ENCODE results near the gene ATG4D. TPM values are rescaled to one million over a fixed set of nuclear protein-coding genes. Genes with fewer than 3 reads are reported as not detected.
A peak's percentile ranks its signal among the peaks of the same experiment; 100 is the strongest.
"Not testable (repeated sequence)": the region's sequence is repeated elsewhere in the genome, so short reads cannot be mapped to it uniquely, and the experiment has no call there.

Gene ATG4D
- total RNA-seq, 4 donors from 2014 or later = 18.4 to 35.6 (median 24.9) TPM

GRCh38 chr19:10567656-10568055 is 24.0 kb downstream of the ATG4D start:
- TF ChIP-seq EP300 (IDR thresholded peaks at IDR 0.05) = no peak
- TF ChIP-seq POLR2AphosphoS5 (IDR thresholded peaks at IDR 0.05) = no peak
- no peak for TF ChIP-seq POLR2A (IDR thresholded peaks at IDR 0.05)
- Histone ChIP-seq H3K27me3 (peaks cover 3% of the 10 kb centered on the region), H3K27ac (peak overlapping the region in 3 of 4 donors; percentile 92 to 93 (median 92)), H3K4me1 (peaks cover 0 to 59% (median 28%) of the 10 kb centered on the region in 3 donors), H3K4me3 (peak overlapping the region in 1 of 2 donors; percentile 95), H3K9me3 (no peaks in the 10 kb centered on the region), H3K36me3 (peaks cover 0 to 10% of the 10 kb centered on the region in 2 donors)
- WGBS, 2 donors (ENCODE audit: low coverage in 1 of 2) = 19 to 46% methylated on average over 4 of the region's 5 CpGs
- ATAC-seq = no peak

GRCh38 chr19:10568062-10568825 is 24.5 kb downstream of the ATG4D start:
- Histone ChIP-seq H3K36me3 (peaks cover 0 to 4% of the 10 kb centered on the region in 2 donors), H3K9me3 (no peaks in the 10 kb centered on the region), H3K27me3 (peaks cover 4% of the 10 kb centered on the region), H3K4me1 (peaks cover 0 to 60% (median 28%) of the 10 kb centered on the region in 3 donors), H3K4me3 (peak overlapping the region; percentile 39 to 95), H3K27ac (peak overlapping the region in 3 of 4 donors; percentile 92 to 93 (median 92))
- ATAC-seq = no peak
- TF ChIP-seq, protein P1, sequence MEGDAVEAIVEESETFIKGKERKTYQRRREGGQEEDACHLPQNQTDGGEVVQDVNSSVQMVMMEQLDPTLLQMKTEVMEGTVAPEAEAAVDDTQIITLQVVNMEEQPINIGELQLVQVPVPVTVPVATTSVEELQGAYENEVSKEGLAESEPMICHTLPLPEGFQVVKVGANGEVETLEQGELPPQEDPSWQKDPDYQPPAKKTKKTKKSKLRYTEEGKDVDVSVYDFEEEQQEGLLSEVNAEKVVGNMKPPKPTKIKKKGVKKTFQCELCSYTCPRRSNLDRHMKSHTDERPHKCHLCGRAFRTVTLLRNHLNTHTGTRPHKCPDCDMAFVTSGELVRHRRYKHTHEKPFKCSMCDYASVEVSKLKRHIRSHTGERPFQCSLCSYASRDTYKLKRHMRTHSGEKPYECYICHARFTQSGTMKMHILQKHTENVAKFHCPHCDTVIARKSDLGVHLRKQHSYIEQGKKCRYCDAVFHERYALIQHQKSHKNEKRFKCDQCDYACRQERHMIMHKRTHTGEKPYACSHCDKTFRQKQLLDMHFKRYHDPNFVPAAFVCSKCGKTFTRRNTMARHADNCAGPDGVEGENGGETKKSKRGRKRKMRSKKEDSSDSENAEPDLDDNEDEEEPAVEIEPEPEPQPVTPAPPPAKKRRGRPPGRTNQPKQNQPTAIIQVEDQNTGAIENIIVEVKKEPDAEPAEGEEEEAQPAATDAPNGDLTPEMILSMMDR (IDR thresholded peaks at IDR 0.05) = no peak
- TF ChIP-seq POLR2AphosphoS5 (IDR thresholded peaks at IDR 0.05) = no peak
- TF ChIP-seq EP300 (IDR thresholded peaks at IDR 0.05) = no peak
- no peak for TF ChIP-seq POLR2A (IDR thresholded peaks at IDR 0.05)
- WGBS, 2 donors (ENCODE audit: low coverage in 1 of 2) = no CpG with 5 or more reads among the region's 58 CpGs

DNA sequence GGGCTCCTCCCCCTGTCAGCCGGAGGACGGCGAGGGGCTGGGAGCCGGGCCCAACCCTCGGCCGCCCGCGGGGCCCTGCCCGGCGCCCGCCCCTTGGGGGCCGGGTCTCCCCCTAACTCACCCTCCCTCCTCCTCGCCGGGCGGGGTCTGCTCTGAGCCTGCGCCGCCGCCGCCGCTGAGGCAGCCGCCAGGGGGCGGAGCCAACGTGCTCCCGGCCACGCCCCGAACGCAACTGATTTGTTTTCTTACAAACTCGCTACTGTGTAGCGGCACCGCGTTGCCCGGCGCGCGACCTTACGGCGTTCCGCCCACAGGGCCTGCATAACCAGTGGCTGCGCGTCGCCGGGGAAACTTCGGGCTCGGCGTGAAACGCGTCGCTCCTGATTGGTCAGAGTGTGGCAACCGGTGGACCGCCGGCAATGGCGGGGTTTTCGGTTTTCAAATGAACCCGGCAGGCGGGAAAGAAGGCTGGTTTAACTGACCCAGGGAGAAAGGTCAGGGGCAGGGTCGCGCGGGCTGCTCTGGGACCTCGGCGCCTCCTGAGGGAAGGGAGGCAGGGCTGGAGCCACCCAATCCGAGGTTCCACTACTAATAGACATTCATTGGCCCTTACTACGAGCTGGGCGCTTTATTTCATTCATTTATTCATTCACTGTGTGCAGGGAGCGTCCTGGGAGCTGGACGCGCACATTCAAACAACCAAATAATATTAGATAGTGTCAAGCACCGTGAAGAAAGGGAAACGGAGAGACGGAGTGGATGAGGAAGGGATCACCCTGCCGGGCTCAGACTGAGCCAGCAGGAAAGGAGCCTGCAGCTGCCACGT is 25.3 kb downstream of the ATG4D start, which contains the start of gene CDKN2D:
CDKN2D (minus strand) TSS at position 154 of the 826 bp plus-strand sequence. CDS start 326 bp downstream, outside the sequence.
- peaks cover 0 to 58% (median 28%) of the 10 kb centered on the region in 3 donors for H3K4me1 ChIP-seq

GRCh38 chr19:10573793-10574192 is 30.1 kb downstream of the ATG4D start:
- ATAC-seq, H3K27ac ChIP-seq, H3K4me3 ChIP-seq, H3K36me3 ChIP-seq, H3K9me3 ChIP-seq, H3K27me3 ChIP-seq: not testable (repeated sequence)
- 100% methylated on average over 3 of the region's 6 CpGs; no CpG with 5 or more reads in 1 of the 2 donors for WGBS, 2 donors (ENCODE audit: low coverage in 1 of 2)
- peaks cover 0 to 20% (median 9%) of the 10 kb centered on the region in 3 donors for H3K4me1 ChIP-seq

More for the DNA sequence above, 25.3 kb downstream of the ATG4D start, which contains the start of gene CDKN2D:
- H3K4me3 ChIP-seq = peak within 1 kb of the TSS; percentile 39 to 95
- H3K36me3 ChIP-seq = no peaks in the 10 kb centered on the region
- peak within 1 kb of the TSS in 3 of 4 donors; percentile 92 to 93 (median 92) for H3K27ac ChIP-seq
- no peaks in the 10 kb centered on the region for H3K9me3 ChIP-seq
- TF ChIP-seq POLR2AphosphoS5 (IDR thresholded peaks at IDR 0.05) = peak; percentile 70
- TF ChIP-seq EP300 (IDR thresholded peaks at IDR 0.05) = no peak
- TF ChIP-seq, protein P1 (IDR thresholded peaks at IDR 0.05) = peak in 3 of 4 experiments; percentile 58 to 87 (median 64)
- peak; percentile 65 to 76 for TF ChIP-seq POLR2A (IDR thresholded peaks at IDR 0.05)
- peak; percentile 91 for ATAC-seq
- peaks cover 4% of the 10 kb centered on the region for H3K27me3 ChIP-seq
- 0 to 1% methylated on average over 10 to 13 of the region's 71 CpGs for WGBS, 2 donors (ENCODE audit: low coverage in 1 of 2)

GRCh38 chr19:10574462-10574861 is 30.8 kb downstream of the ATG4D start:
- ATAC-seq = no peak
- peaks cover 4% of the 10 kb centered on the region for H3K27me3 ChIP-seq
- WGBS, 2 donors (ENCODE audit: low coverage in 1 of 2) = 76 to 87% methylated on average over 6 to 8 of the region's 8 CpGs
- TF ChIP-seq EP300 (IDR thresholded peaks at IDR 0.05) (no peak), POLR2AphosphoS5 (IDR thresholded peaks at IDR 0.05) (no peak), POLR2A (IDR thresholded peaks at IDR 0.05) (no peak)
- TF ChIP-seq, protein P1 (IDR thresholded peaks at IDR 0.05) = no peak
- no peak overlapping the region for H3K4me3 ChIP-seq
- no peaks in the 10 kb centered on the region for H3K9me3 ChIP-seq
- H3K4me1 ChIP-seq = peaks cover 0 to 16% (median 6%) of the 10 kb centered on the region in 3 donors
- no peaks in the 10 kb centered on the region for H3K36me3 ChIP-seq
- no peak overlapping the region for H3K27ac ChIP-seq

Measured in gastroesophageal sphincter (tissue), 4 donors.